Ovary (tissue), 9 donors: ENCODE results near the gene CHCHD6. TPM values are rescaled to one million over a fixed set of nuclear protein-coding genes. Genes with fewer than 3 reads are reported as not detected.
"Not testable (repeated sequence)": the region's sequence is repeated elsewhere in the genome, so short reads cannot be mapped to it uniquely, and the experiment has no call there.

Experiments used
- DNase-seq, 5 donors: peaks; one replicate each; pipeline ENCODE4 v3.0.0-alpha.2; 2019 to 2020
- H3K27ac ChIP-seq, 2 donors: fragments of 200-600 bp; one replicate each; pipeline versions ENCODE4 v1.5.1 to v1.8.0; 2019 to 2022
- H3K27me3 ChIP-seq: fragments of 200-600 bp; one replicate; pipeline ENCODE4 v1.8.0; 2022
- H3K36me3 ChIP-seq: fragments of 200-600 bp; sonication (generic); one replicate; pipeline ENCODE4 v1.5.1; 2019
- H3K4me1 ChIP-seq: one replicate; pipeline ENCODE4 v1.8.1; 2013; ENCODE audit warnings: mild to moderate bottlenecking, moderate library complexity; ENCODE audit not compliant: insufficient read depth
- H3K4me3 ChIP-seq: fragments of 200-600 bp; sonication (generic); one replicate; pipeline ENCODE4 v1.5.1; 2017
- H3K9me3 ChIP-seq, 2 donors: fragments of 200-600 bp in 1 of 2; sonication (generic) in 1 of 2; one replicate each; pipeline versions ENCODE4 v1.5.1 to v1.8.1; 2013 to 2019; ENCODE audit warnings: mild to moderate bottlenecking in 1 of 2, moderate library complexity in 1 of 2
- EP300 ChIP-seq: sonication (generic); formaldehyde crosslinking; IDR thresholded peaks from one replicate; pipeline ENCODE4 v1.6.1; 2017; ENCODE audit warnings: antibody characterized with exemption
- POLR2A ChIP-seq: fragments of 450-650 bp; IDR thresholded peaks from one replicate; pipeline ENCODE4 v1.6.1; 2017; ENCODE audit warnings: antibody characterized with exemption, mild to moderate bottlenecking, moderate library complexity
- WGBS, 3 donors: extraction: QIAGEN DNeasy Blood & Tissue Kit in 1 of 3; methylation state at CpG; one replicate each; pipeline versions ENCODE4 v1.1.5 to v1.1.7; 2013 to 2017; 5-methylcytosine and 5-hydroxymethylcytosine counted together
- intact Hi-C, 4 donors: fragments of 100-400 bp; cut with DNase I; formaldehyde crosslinking; loops; one replicate each; pipeline versions ENCODE4 v1.11.0 to v1.15.1; 2022 to 2023
- polyA plus RNA-seq, 2 donors: library from polyadenylated mRNA; stranded (reverse); fragments of 200-250 nt in 1 of 2; fragments of 350-450 nt in 1 of 2; fragmentation: Illumina TruSeq in 1 of 2; extraction: RNeasy Lipid Tissue Mini Kit (QIAGEN cat#74804) in 1 of 2; gene quantifications; one replicate each; pipeline ENCODE4 v1.2.3, GENCODE V29; 2013 to 2014
- total RNA-seq, 7 donors: library from RNA; depleted of rRNA in 2 of 7; stranded (reverse); fragments of >200 nt in 2 of 7; fragmentation: NEBNext Ultra II Directional in 3 of 7; extraction: Animal tissue kit (Norgen Biotek cat#: 25700) in 3 of 7; gene quantifications; one replicate each; pipeline versions ENCODE4 v1.1.0 to v1.2.4, GENCODE V29; 2016 to 2023
- TF ChIP-seq, protein P1 (sequence below), 3 donors: fragments of 450-650 bp in 2 of 3; fragments of 200-600 bp in 1 of 3; IDR thresholded peaks; one replicate each; pipeline versions ENCODE4 v1.5.1 to v1.8.0; 2016 to 2022; ENCODE audit warnings: antibody characterized with exemption in 3 of 3, mild to moderate bottlenecking in 1 of 3
- donor health status: DM: no; HTN: no; CAD: no; lungs with moderate emphysema.
- donor health status: DM: no; HTN: no; CAD: no.
- donor health status: Bipolar disorder and iron deficiency.
- donor health status: DM: yes; HTN: yes; CAD: no.
- donor health status: DM: no; HTN: no; CAD: no.
- donor health status: DM: yes; HTN: yes; CAD: no.

The CHCHD6 gene
- total and polyA plus RNA-seq, 9 donors, result 8.5 to 24.6 (median 19.5) TPM

- 87 to 96% (median 91%) methylated on average over 2 of the region's 2 CpGs for WGBS, 3 donors
- no peak for DNase-seq
- Histone ChIP-seq H3K4me1 (no peaks in the 10 kb centered on the region), H3K9me3 (no peaks in the 10 kb centered on the region), H3K27ac (no peak overlapping the region), H3K36me3 (no peaks in the 10 kb centered on the region), H3K27me3 (no peaks in the 10 kb centered on the region), H3K4me3 (no peak overlapping the region)
- TF ChIP-seq, protein P1, sequence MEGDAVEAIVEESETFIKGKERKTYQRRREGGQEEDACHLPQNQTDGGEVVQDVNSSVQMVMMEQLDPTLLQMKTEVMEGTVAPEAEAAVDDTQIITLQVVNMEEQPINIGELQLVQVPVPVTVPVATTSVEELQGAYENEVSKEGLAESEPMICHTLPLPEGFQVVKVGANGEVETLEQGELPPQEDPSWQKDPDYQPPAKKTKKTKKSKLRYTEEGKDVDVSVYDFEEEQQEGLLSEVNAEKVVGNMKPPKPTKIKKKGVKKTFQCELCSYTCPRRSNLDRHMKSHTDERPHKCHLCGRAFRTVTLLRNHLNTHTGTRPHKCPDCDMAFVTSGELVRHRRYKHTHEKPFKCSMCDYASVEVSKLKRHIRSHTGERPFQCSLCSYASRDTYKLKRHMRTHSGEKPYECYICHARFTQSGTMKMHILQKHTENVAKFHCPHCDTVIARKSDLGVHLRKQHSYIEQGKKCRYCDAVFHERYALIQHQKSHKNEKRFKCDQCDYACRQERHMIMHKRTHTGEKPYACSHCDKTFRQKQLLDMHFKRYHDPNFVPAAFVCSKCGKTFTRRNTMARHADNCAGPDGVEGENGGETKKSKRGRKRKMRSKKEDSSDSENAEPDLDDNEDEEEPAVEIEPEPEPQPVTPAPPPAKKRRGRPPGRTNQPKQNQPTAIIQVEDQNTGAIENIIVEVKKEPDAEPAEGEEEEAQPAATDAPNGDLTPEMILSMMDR (IDR thresholded peaks at IDR 0.05), result no peak
- TF ChIP-seq POLR2A, result no peak
- TF ChIP-seq EP300, result no peak
- intact Hi-C loops, result no loop called here
Observed at GRCh38 chr3:126799099-126799498, 95.1 kb downstream of the CHCHD6 start.

GRCh38 chr3:126801312-126801711 is 97.3 kb downstream of the CHCHD6 start:
- H3K27me3 ChIP-seq, intact Hi-C loops, H3K4me3 ChIP-seq, H3K4me1 ChIP-seq, H3K27ac ChIP-seq, H3K36me3 ChIP-seq, H3K9me3 ChIP-seq, DNase-seq: not testable (repeated sequence)
- 95 to 97% (median 97%) methylated on average over 11 of the region's 11 CpGs for WGBS, 3 donors

- DNase-seq, result no peak
- Histone ChIP-seq H3K4me3 (no peak overlapping the region), H3K4me1 (no peaks in the 10 kb centered on the region), H3K36me3 (no peaks in the 10 kb centered on the region), H3K27me3 (no peaks in the 10 kb centered on the region), H3K9me3 (no peaks in the 10 kb centered on the region), H3K27ac (no peak overlapping the region)
- TF ChIP-seq EP300 (no peak), POLR2A (no peak)
- TF ChIP-seq, protein P1 (IDR thresholded peaks at IDR 0.05), result no peak
- 81 to 95% (median 85%) methylated on average over 4 of the region's 4 CpGs for WGBS, 3 donors
- intact Hi-C loops, result no loop called here
Observed at GRCh38 chr3:126807795-126808194, 103.8 kb downstream of the CHCHD6 start.

DNA sequence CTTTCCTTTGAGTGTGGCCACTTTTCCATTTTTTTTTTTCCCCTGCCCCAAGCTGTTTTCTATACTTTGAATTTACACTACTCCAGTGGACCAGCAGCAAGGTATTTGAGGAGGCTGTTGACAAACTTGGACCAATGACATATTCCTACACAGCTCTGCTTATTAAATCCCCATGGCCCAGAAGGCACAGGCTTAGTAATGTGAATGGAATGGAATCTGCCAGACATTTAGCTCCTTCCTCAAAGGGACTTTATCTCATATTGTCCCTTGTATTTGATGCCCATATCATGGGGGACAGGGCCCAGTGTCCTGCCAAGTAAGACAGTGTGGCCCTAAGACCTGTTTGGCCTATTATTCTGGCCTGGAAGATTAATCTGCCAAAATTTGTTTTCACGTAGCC is 107.5 kb downstream of the CHCHD6 start:
- no peak overlapping the region for H3K4me3 ChIP-seq
- H3K27ac ChIP-seq, result no peak overlapping the region
- H3K4me1 ChIP-seq, result no peaks in the 10 kb centered on the region
- TF ChIP-seq POLR2A, result no peak
- TF ChIP-seq, protein P1 (IDR thresholded peaks at IDR 0.05), result no peak
- no peak for TF ChIP-seq EP300
- no peaks in the 10 kb centered on the region for H3K36me3 ChIP-seq
- WGBS, 3 donors, result 82 to 94% (median 91%) methylated on average over 1 of the region's 1 CpG
- intact Hi-C loops, result no loop called here
- H3K9me3 ChIP-seq, result no peaks in the 10 kb centered on the region
- no peaks in the 10 kb centered on the region for H3K27me3 ChIP-seq
- no peak for DNase-seq

- Histone ChIP-seq H3K4me3 (no peak overlapping the region), H3K27me3 (no peaks in the 10 kb centered on the region), H3K4me1 (peaks cover 8% of the 10 kb centered on the region), H3K36me3 (no peaks in the 10 kb centered on the region), H3K9me3 (no peaks in the 10 kb centered on the region), H3K27ac (no peak overlapping the region)
- DNase-seq, result no peak
- WGBS, 3 donors, result 87 to 89% (median 87%) methylated on average over 6 of the region's 6 CpGs
- intact Hi-C loops, result no loop called here
- TF ChIP-seq POLR2A (no peak), EP300 (no peak)
- TF ChIP-seq, protein P1 (IDR thresholded peaks at IDR 0.05), result no peak
Observed at GRCh38 chr3:126816298-126816697, 112.3 kb downstream of the CHCHD6 start.
